Natural killer cell treated with Interleukin-12 subunit alpha and Interleukin-12 subunit beta and Interleukin-15 and Interleukin-18, amount 100 ng/mL, for 72 hours (primary cell): ENCODE measurements around the gene AKIRIN2. TPM values are rescaled to one million over a fixed set of nuclear protein-coding genes. Genes with fewer than 3 reads are reported as not detected.
A peak's percentile ranks its signal among the peaks of the same experiment; 100 is the strongest.
"Not testable (repeated sequence)": the region's sequence is repeated elsewhere in the genome, so short reads cannot be mapped to it uniquely, and the experiment has no call there.

Source experiments
- ATAC-seq, 2 donors: fragments of 150-1000 bp; cut with Tn5 transposase in 1 of 2; sonication (Bioruptor Pico), chemical (Tn5 transposase) in 1 of 2; 2 replicates each; pipeline ENCODE4 v1.10.0; 2021
- DNase-seq: peaks from one replicate; pipeline ENCODE4 v3.0.0; 2022; ENCODE audit warnings: low spot score
- H3K27ac Mint-ChIP-seq, 2 donors: 1 replicate in 1 of 2; 2 replicates in 1 of 2; pipeline ENCODE4 v1.8.0; 2022; ENCODE audit warnings: mixed read lengths in 2 of 2, mild to moderate bottlenecking in 1 of 2, moderate library complexity in 1 of 2
- H3K27me3 Mint-ChIP-seq, 2 donors: 1 replicate in 1 of 2; 2 replicates in 1 of 2; pipeline ENCODE4 v1.8.0; 2022; ENCODE audit warnings: mixed read lengths in 2 of 2
- H3K36me3 Mint-ChIP-seq: one replicate; pipeline ENCODE4 v1.8.0; 2022; ENCODE audit warnings: mixed read lengths
- H3K4me1 Mint-ChIP-seq, 2 donors: 1 replicate in 1 of 2; 2 replicates in 1 of 2; pipeline ENCODE4 v1.8.0; 2022; ENCODE audit warnings: low read depth in 2 of 2, mixed read lengths in 2 of 2, mild to moderate bottlenecking in 1 of 2
- H3K4me3 Mint-ChIP-seq: one replicate; pipeline ENCODE4 v1.8.0; 2022; ENCODE audit warnings: mixed read lengths
- H3K9me3 Mint-ChIP-seq: 2 replicates; pipeline ENCODE4 v1.8.0; 2022; ENCODE audit warnings: mixed read lengths
- total RNA-seq, 2 donors: library from RNA; stranded (reverse); gene quantifications; one replicate each; pipeline ENCODE4 v1.2.3, GENCODE V29; 2022

Gene AKIRIN2
- total RNA-seq, 2 donors from 2014 or later, result 78.3 to 101 TPM

DNA sequence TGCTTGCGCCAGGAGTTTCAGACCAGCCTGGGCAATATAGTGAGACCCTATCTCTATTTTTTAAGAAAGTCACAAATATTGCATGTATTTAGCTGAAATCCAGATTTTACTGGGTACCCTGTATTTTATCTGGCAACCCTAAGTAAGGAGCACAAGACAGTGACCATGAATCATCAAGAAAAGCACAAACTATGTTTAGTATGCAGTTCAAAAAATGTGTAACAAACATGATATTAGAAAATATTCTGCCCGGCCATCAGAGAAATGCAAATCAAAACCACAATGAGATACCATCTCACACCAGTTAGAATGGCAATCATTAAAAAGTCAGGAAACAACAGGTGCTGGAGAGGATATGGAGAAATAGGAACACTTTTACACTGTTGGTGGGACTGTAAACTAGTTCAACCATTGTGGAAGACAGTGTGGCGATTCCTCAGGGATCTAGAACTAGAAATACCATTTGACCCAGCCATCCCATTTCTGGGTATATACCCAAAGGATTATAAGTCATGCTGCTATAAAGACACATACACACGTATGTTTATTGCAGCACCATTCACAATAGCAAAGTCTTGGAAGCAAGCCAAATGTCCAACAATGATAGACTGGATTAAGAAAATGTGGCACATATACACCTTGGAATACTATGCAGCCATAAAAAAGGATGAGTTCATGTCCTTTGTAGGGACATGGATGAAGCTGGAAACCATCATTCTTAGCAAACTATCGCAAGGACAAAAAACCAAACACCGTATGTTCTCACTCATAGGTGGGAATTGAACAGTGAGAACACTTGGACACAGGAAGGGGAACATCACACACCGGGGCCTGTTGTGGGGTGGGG lies 6.8 kb upstream of the AKIRIN2 start:
- not testable (repeated sequence) for H3K27me3 Mint-ChIP-seq, DNase-seq, H3K36me3 Mint-ChIP-seq, H3K27ac Mint-ChIP-seq, ATAC-seq, H3K4me3 Mint-ChIP-seq, H3K9me3 Mint-ChIP-seq
- peaks cover 10 to 21% of the 10 kb centered on the region in 2 donors for H3K4me1 Mint-ChIP-seq

DNA sequence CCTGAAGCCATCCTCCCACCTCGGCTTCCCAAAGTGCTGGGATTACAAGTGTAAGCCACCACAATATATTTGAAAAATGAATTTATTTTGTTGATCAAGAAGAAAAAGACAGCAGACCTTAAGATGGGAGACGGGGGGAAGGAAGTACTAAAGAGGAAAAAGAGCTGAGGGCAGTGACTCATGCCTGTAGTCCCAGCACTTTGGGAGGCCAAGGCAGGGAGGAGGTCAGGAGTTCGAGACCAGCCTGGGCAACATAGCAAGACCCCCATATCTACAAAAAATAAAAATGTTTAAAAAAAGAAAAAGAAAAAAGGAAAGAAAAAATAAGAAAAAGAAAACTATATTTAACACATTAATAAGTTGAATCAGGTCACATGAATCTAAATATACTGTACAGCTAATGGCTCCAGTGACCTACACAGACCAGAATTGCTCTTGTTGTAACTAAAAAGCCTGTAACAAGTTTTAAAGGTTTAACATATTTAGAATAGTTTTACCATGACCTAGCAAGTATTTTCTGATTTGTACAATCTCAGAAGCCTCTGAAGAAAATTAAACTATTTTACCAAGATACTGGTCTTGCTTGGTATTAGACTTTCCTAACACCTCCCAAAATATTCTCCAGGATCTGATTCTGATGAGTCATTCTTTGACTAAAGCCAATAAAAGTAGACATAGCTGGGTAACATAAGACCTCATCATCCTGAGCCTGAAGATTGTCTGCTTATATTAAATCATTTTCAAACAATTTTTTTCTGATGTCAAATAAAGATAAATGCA lies 4.3 kb upstream of the AKIRIN2 start:
- Mint-ChIP-seq H3K27ac (peak overlapping the region; percentile 37 to 68), H3K27me3 (no peaks in the 10 kb centered on the region), H3K36me3 (no peaks in the 10 kb centered on the region), H3K9me3 (no peaks in the 10 kb centered on the region), H3K4me3 (no peak overlapping the region), H3K4me1 (peaks cover 16 to 34% of the 10 kb centered on the region in 2 donors)
- DNase-seq, result no peak
- no peak for ATAC-seq

DNA sequence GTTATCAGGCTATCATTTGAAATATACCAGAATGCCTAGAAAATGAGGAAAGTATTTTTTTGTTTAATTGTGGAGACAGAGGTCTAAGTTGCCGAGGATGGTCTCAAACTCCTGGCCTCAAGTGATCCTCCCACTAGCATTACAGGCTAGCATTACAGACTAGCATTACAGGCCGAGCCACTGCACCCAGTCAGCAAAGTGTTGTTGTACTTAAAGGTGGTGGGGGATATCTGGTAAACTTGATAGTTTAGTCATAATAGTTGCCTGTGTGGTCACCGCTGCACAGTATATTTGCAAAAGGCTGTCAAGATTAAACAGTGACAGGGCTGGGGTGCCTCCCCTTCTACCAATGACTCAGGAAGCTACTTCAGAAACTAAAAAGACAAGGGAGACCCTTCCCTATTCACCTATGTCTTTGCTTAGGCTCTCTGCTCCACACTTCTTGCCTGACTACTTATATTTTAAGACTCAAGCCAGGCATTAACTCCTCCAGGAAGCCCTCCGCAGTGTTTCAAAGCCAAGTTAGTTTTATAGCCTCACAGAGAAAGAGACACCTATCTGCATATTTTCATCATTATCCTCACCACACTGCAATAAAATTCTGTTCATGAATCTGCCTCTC lies 3.1 kb upstream of the AKIRIN2 start:
- H3K4me1 Mint-ChIP-seq, result peaks cover 20 to 42% of the 10 kb centered on the region in 2 donors
- H3K27ac Mint-ChIP-seq, result peak overlapping the region; percentile 50 to 68
- H3K4me3 Mint-ChIP-seq, result peak overlapping the region; percentile 58
- peak; percentile 54 to 76 for ATAC-seq
- H3K36me3 Mint-ChIP-seq, result peaks cover 9% of the 10 kb centered on the region
- peak; percentile 61 for DNase-seq
- no peaks in the 10 kb centered on the region for H3K9me3 Mint-ChIP-seq
- H3K27me3 Mint-ChIP-seq, result no peaks in the 10 kb centered on the region

- not testable (repeated sequence) for DNase-seq, ATAC-seq, H3K27me3 Mint-ChIP-seq, H3K9me3 Mint-ChIP-seq
- H3K4me1 Mint-ChIP-seq, result peaks cover 34 to 58% of the 10 kb centered on the region in 2 donors
- H3K4me3 Mint-ChIP-seq, result peak overlapping the region; percentile 99
- peak overlapping the region; percentile 96 to 98 for H3K27ac Mint-ChIP-seq
- H3K36me3 Mint-ChIP-seq, result peaks cover 18% of the 10 kb centered on the region
These were observed 1.0 kb upstream of the AKIRIN2 start for GRCh38 chr6:87703039-87703438.

DNA sequence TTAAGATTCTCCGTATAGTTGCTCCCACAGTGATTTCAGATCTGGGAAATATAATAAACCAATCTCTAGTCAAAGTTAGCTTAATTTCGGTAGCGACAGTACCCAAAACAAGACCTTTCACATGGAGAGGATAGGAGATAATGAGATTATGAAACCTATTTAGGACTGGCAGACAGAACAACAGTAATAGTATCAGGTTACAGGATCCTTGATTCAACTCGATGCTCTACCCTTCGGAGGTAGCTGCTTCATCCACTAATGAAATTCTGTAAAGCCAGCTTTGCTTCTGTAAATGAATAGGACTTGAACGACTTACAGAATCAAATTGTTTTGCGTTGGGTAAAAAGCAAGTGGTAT lies 534 bp upstream of the AKIRIN2 start:
- no peak for ATAC-seq
- Mint-ChIP-seq H3K27ac (peak overlapping the region; percentile 96 to 98), H3K9me3 (no peaks in the 10 kb centered on the region), H3K36me3 (peaks cover 20% of the 10 kb centered on the region), H3K4me3 (peak overlapping the region; percentile 99), H3K4me1 (peaks cover 37 to 63% of the 10 kb centered on the region in 2 donors), H3K27me3 (no peaks in the 10 kb centered on the region)
- DNase-seq, result no peak

GRCh38 chr6:87701344-87701675 lies 723 bp downstream of the AKIRIN2 start:
- no peaks in the 10 kb centered on the region for H3K27me3 Mint-ChIP-seq
- peak overlapping the region; percentile 96 to 98 for H3K27ac Mint-ChIP-seq
- DNase-seq (no peak), ATAC-seq (no peak)
- H3K9me3 Mint-ChIP-seq, result no peaks in the 10 kb centered on the region
- peaks cover 20% of the 10 kb centered on the region for H3K36me3 Mint-ChIP-seq
- peak overlapping the region; percentile 99 for H3K4me3 Mint-ChIP-seq
- peaks cover 42 to 71% of the 10 kb centered on the region in 2 donors for H3K4me1 Mint-ChIP-seq

GRCh38 chr6:87700397-87701343 lies 1.4 kb downstream of the AKIRIN2 start:
- Mint-ChIP-seq H3K27ac (peak overlapping the region; percentile 96 to 98), H3K4me3 (peak overlapping the region; percentile 99), H3K4me1 (peaks cover 48 to 75% of the 10 kb centered on the region in 2 donors), H3K9me3 (no peaks in the 10 kb centered on the region), H3K36me3 (peaks cover 20% of the 10 kb centered on the region), H3K27me3 (no peaks in the 10 kb centered on the region)
- DNase-seq (peak; percentile 62), ATAC-seq (peak in 1 of 2 donors; percentile 19)

- H3K27ac Mint-ChIP-seq, result peak overlapping the region; percentile 96 to 98
- H3K27me3 Mint-ChIP-seq, result no peaks in the 10 kb centered on the region
- ATAC-seq, result no peak
- H3K4me1 Mint-ChIP-seq, result peaks cover 40 to 72% of the 10 kb centered on the region in 2 donors
- no peaks in the 10 kb centered on the region for H3K9me3 Mint-ChIP-seq
- DNase-seq, result no peak
- peaks cover 20% of the 10 kb centered on the region for H3K36me3 Mint-ChIP-seq
- peak overlapping the region; percentile 99 for H3K4me3 Mint-ChIP-seq
These were observed 2.5 kb downstream of the AKIRIN2 start for GRCh38 chr6:87699576-87699975.

DNA sequence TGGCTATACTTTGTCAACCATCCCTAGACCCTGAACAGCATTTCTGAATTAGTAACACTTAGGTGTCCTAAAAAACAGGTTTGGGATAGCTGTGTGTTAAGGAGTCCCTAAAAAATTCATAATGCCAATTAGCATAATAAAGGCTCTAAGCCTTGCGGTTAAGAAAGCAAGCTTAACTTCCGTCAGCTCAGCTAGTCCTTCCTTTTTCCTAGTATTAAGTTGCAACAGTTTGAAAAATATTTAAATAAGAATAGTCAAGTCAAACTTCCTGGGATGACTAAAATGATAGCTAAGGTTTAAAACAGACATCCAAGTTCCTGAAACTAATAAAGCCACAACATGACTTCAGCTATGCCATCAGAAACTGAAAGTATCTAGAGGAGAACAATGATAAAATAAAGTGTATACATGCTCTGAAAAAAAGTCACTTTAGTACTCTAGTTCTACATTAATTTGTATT lies 3.5 kb downstream of the AKIRIN2 start:
- H3K4me1 Mint-ChIP-seq, result peaks cover 45 to 78% of the 10 kb centered on the region in 2 donors
- no peak for ATAC-seq
- peaks cover 20% of the 10 kb centered on the region for H3K36me3 Mint-ChIP-seq
- DNase-seq, result no peak
- peak overlapping the region; percentile 96 to 98 for H3K27ac Mint-ChIP-seq
- H3K9me3 Mint-ChIP-seq, result no peaks in the 10 kb centered on the region
- peak overlapping the region; percentile 99 for H3K4me3 Mint-ChIP-seq
- no peaks in the 10 kb centered on the region for H3K27me3 Mint-ChIP-seq

DNA sequence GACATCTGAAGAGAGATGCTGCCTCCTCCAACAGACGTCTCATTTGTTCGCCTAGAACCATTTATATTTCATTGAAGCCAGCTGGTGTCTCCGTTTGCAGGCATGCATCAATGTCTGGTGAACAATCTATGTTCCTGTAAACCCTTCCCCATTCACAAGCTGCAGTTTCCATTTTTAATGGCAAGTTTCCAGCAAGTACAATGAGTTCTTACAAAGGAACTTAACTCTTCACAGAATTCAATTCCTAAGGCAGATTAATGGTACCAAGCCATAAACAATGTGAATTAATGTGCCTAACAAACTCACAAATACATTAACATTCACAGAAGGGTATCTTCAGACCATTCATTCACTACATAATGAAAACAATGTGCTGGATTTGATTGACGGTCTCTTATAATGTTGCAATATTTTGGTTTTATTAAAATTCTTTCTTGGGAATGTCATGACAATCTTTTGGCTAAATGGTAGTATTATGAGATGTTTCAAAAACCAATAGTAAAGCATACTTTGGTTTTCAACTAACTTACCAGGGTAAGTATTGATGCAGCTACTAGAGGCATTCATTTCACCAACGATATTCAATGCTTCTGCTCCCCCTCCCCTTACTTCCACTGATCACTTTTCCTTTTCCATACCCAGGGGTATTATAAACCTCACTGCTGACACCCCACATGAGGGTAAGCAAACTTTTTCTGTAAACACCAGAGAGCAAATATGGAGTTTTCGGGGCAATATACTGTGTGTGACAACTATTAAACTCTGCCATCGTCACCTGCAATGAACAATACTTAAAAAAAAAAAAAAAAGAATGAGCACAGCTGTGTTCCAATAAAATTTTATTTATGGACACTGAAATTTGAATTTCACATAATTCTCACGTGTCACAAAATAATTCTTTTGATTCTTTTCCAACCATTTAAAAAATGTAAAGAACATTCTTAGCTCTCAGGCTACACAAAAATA lies 4.2 kb downstream of the AKIRIN2 start:
- ATAC-seq (no peak), DNase-seq (no peak)
- Mint-ChIP-seq H3K27ac (peak overlapping the region; percentile 96 to 98), H3K4me3 (peak overlapping the region; percentile 99), H3K27me3 (no peaks in the 10 kb centered on the region), H3K4me1 (peaks cover 48 to 74% of the 10 kb centered on the region in 2 donors), H3K9me3 (no peaks in the 10 kb centered on the region), H3K36me3 (peaks cover 20% of the 10 kb centered on the region)

DNA sequence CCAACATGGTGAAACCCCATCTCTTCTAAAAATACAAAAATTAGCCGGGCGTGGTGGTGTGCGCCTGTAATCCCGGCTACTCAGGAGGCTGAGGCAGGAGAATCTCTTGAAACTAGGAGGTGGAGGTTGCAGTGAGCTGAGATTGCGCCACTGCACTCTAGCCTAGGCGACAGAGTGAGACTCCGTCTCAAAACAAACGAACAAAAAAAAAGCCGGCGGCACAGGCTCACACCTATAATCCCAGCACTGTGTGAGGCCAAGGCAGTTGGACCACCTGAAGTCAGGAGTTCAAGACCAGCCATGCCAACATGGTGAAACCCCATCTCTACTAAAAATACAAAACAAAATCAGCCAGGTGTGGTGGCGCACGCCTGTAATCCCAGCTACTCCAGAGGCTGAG lies 5.2 kb downstream of the AKIRIN2 start:
- not testable (repeated sequence) for H3K9me3 Mint-ChIP-seq, H3K27me3 Mint-ChIP-seq, ATAC-seq, DNase-seq
- Mint-ChIP-seq H3K36me3 (peaks cover 20% of the 10 kb centered on the region), H3K27ac (peak overlapping the region; percentile 53 to 98), H3K4me1 (peaks cover 47 to 75% of the 10 kb centered on the region in 2 donors), H3K4me3 (peak overlapping the region; percentile 99)

- Mint-ChIP-seq H3K27ac (peak overlapping the region in 1 of 2 donors; percentile 15), H3K9me3 (no peaks in the 10 kb centered on the region), H3K4me3 (no peak overlapping the region), H3K4me1 (peaks cover 38 to 42% of the 10 kb centered on the region in 2 donors), H3K36me3 (no peaks in the 10 kb centered on the region), H3K27me3 (no peaks in the 10 kb centered on the region)
- no peak for ATAC-seq
- no peak for DNase-seq
These were observed 9.9 kb downstream of the AKIRIN2 start for GRCh38 chr6:87692086-87692485.
